Adrenal gland (tissue), 5 donors: ENCODE results near the gene VPS37C.

ENCODE experiments used
- POLR2A ChIP-seq, 2 donors: fragments of 450-650 bp; IDR thresholded peaks; one replicate each; pipeline ENCODE4 v1.6.1; 2017; ENCODE audit warnings: antibody characterized with exemption in 2 of 2, mild to moderate bottlenecking in 2 of 2, moderate library complexity in 1 of 2
- TF ChIP-seq, protein P1 (sequence below), 6 experiments: fragments of 450-650 bp in 4 of 6; fragments of 200-600 bp in 2 of 6; sonication (generic) in 1 of 6; IDR thresholded peaks; 1 replicate in 5 of 6; 2 replicates in 1 of 6; pipeline versions ENCODE4 v1.5.1 to v1.8.0; 2016 to 2021; ENCODE audit warnings: antibody characterized with exemption in 6 of 6, mild to moderate bottlenecking in 2 of 6, moderate library complexity in 1 of 6
- donor health status: DM: no; HTN: no; CAD: no.

DNA sequence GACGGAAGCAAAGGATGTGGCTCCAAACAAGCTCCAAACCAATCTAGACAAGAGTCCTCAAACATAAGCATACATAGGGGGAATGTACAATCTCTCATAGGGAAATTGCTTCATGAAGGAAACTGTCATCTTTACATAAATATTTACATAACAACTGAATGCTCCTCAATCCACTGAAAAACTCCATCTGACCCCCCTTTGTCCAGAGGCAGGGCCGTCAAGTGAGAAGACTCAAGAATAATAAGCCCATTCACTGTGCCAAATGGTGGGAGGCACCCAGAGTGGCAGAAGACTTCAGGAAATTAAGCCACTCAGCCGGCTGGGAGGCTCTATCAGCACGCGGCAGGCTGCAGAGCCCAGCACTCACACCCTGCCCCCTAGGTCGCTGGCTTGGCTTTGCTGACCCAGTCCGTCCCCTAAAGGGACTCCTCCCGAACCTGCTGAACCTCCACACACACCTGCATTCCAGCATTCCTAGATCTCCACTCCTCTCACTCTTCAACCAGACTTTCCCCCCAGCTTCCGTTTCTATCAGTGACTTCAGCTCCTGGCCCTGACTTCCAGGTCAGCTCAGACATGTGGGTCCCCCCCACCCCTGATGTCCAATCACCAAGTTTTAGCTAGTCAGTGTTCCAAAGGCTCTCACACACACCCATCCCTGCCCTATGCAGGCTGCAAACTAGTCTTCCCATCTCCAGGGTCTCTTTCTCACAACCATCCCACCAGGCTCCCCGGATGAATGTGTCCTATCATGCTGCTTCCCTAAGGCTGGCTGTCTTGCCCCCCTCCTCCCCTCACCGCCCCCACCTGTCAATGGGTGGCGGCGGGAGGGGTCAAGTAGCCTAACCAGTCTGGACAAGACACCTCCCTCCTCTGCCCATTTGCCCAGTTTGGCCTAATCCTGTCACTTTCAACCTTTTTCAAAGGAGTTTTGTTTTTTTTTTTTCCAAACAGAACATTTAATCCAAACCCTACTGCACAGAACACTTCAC, 11.3 kb downstream of the VPS37C start:
- TF ChIP-seq, protein P1, sequence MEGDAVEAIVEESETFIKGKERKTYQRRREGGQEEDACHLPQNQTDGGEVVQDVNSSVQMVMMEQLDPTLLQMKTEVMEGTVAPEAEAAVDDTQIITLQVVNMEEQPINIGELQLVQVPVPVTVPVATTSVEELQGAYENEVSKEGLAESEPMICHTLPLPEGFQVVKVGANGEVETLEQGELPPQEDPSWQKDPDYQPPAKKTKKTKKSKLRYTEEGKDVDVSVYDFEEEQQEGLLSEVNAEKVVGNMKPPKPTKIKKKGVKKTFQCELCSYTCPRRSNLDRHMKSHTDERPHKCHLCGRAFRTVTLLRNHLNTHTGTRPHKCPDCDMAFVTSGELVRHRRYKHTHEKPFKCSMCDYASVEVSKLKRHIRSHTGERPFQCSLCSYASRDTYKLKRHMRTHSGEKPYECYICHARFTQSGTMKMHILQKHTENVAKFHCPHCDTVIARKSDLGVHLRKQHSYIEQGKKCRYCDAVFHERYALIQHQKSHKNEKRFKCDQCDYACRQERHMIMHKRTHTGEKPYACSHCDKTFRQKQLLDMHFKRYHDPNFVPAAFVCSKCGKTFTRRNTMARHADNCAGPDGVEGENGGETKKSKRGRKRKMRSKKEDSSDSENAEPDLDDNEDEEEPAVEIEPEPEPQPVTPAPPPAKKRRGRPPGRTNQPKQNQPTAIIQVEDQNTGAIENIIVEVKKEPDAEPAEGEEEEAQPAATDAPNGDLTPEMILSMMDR (IDR thresholded peaks at IDR 0.05): no peak
- TF ChIP-seq POLR2A (IDR thresholded peaks at IDR 0.05): no peak
